Peyer's patch (tissue), 4 donors: ENCODE measurements around the gene TMX4.

ENCODE experiments used
- POLR2A ChIP-seq, 2 donors: fragments of 450-650 bp; IDR thresholded peaks; one replicate each; pipeline ENCODE4 v1.5.1; 2017; ENCODE audit warnings: antibody characterized with exemption in 2 of 2, mild to moderate bottlenecking in 2 of 2, moderate library complexity in 2 of 2
- TF ChIP-seq, protein P1 (sequence below), 6 experiments: fragments of 450-650 bp in 4 of 6; fragments of 200-600 bp in 2 of 6; sonication (generic) in 1 of 6; IDR thresholded peaks; one replicate each; pipeline ENCODE4 v1.5.1; 2017 to 2019; ENCODE audit warnings: antibody characterized with exemption in 6 of 6, mild to moderate bottlenecking in 3 of 6, moderate library complexity in 1 of 6

- TF ChIP-seq, protein P1, sequence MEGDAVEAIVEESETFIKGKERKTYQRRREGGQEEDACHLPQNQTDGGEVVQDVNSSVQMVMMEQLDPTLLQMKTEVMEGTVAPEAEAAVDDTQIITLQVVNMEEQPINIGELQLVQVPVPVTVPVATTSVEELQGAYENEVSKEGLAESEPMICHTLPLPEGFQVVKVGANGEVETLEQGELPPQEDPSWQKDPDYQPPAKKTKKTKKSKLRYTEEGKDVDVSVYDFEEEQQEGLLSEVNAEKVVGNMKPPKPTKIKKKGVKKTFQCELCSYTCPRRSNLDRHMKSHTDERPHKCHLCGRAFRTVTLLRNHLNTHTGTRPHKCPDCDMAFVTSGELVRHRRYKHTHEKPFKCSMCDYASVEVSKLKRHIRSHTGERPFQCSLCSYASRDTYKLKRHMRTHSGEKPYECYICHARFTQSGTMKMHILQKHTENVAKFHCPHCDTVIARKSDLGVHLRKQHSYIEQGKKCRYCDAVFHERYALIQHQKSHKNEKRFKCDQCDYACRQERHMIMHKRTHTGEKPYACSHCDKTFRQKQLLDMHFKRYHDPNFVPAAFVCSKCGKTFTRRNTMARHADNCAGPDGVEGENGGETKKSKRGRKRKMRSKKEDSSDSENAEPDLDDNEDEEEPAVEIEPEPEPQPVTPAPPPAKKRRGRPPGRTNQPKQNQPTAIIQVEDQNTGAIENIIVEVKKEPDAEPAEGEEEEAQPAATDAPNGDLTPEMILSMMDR (IDR thresholded peaks at IDR 0.05), result no peak
- TF ChIP-seq POLR2A (IDR thresholded peaks at IDR 0.05), result no peak
Measured at GRCh38 chr20:7959484-7959883, 60.1 kb downstream of the TMX4 start.
